Panc1 (cell line): Measurements from ENCODE around the gene TFEB.

Experiments used
- CTCF ChIP-seq: fragments of 450-650 bp; IDR thresholded peaks from 2 replicates; pipeline ENCODE4 v1.5.1; 2017; ENCODE audit warnings: mild to moderate bottlenecking
- POLR2AphosphoS5 ChIP-seq: IDR thresholded peaks from 2 replicates; pipeline ENCODE4 v1.6.1; 2012; ENCODE audit warnings: mild to moderate bottlenecking, low read depth, low read length, moderate library complexity
- REST ChIP-seq, 2 experiments: IDR thresholded peaks; 2 replicates each; pipeline ENCODE4 v1.6.1; 2011 to 2012; ENCODE audit warnings: low read depth in 2 of 2, control low read depth in 1 of 2, low read length in 1 of 2, mild to moderate bottlenecking in 1 of 2, moderate library complexity in 1 of 2; ENCODE audit not compliant: insufficient read depth in 1 of 2

- TF ChIP-seq REST (IDR thresholded peaks at IDR 0.05; ENCODE audit: insufficient read depth in 1 of 2, low read depth in 2 of 2, low read length in 1 of 2) (no peak), CTCF (no peak), POLR2AphosphoS5 (no peak)
Observed at GRCh38 chr6:41777551-41778285, 42.3 kb upstream of the TFEB start.
